ENCODE data around the gene CCDC9B.

Gene CCDC9B

GRCh38 chr15:40310993-40311392 lies 29.7 kb downstream of the CCDC9B start:
- in situ Hi-C loops (cut with MboI; ENCODE audit: low sequenced_read_pairs) = no loop called here

GRCh38 chr15:40310001-40310959 lies 30.5 kb downstream of the CCDC9B start:
- in situ Hi-C loops (cut with MboI; ENCODE audit: low sequenced_read_pairs) = no loop called here

GRCh38 chr15:40309344-40309862 lies 31.3 kb downstream of the CCDC9B start:
- in situ Hi-C loops (cut with MboI; ENCODE audit: low sequenced_read_pairs) = no loop called here

- in situ Hi-C loops (cut with MboI; ENCODE audit: low sequenced_read_pairs) = no loop called here
Measured at GRCh38 chr15:40307421-40308211, 33.1 kb downstream of the CCDC9B start, which contains the start of gene PLCB2. TSS of gene PLCB2 (minus strand) at chr15:40307935. CDS start at chr15:40307672, 263 bp downstream.

- in situ Hi-C loops (cut with MboI; ENCODE audit: low sequenced_read_pairs) = no loop called here
Measured at GRCh38 chr15:40306908-40307307, 33.8 kb downstream of the CCDC9B start.

GRCh38 chr15:40306371-40306770 lies 34.4 kb downstream of the CCDC9B start:
- in situ Hi-C loops (cut with MboI; ENCODE audit: low sequenced_read_pairs) = no loop called here

GRCh38 chr15:40305281-40305680 lies 35.5 kb downstream of the CCDC9B start:
- in situ Hi-C loops (cut with MboI; ENCODE audit: low sequenced_read_pairs) = no loop called here

- in situ Hi-C loops (cut with MboI; ENCODE audit: low sequenced_read_pairs) = no loop called here
Measured at GRCh38 chr15:40303576-40303975, 37.2 kb downstream of the CCDC9B start.

GRCh38 chr15:40302981-40303380 lies 37.8 kb downstream of the CCDC9B start:
- in situ Hi-C loops (cut with MboI; ENCODE audit: low sequenced_read_pairs) = no loop called here

GRCh38 chr15:40302288-40302886 lies 38.4 kb downstream of the CCDC9B start:
- in situ Hi-C loops (cut with MboI; ENCODE audit: low sequenced_read_pairs) = no loop called here

- in situ Hi-C loops (cut with MboI; ENCODE audit: low sequenced_read_pairs) = no loop called here
Measured at GRCh38 chr15:40301467-40302179, 39.1 kb downstream of the CCDC9B start.

- in situ Hi-C loops (cut with MboI; ENCODE audit: low sequenced_read_pairs) = no loop called here
Measured at GRCh38 chr15:40300771-40301170, 40.0 kb downstream of the CCDC9B start.

- in situ Hi-C loops (cut with MboI; ENCODE audit: low sequenced_read_pairs) = no loop called here
Measured at GRCh38 chr15:40300367-40300766, 40.4 kb downstream of the CCDC9B start.

- in situ Hi-C loops (cut with MboI; ENCODE audit: low sequenced_read_pairs) = no loop called here
Measured at GRCh38 chr15:40298216-40298935, 42.4 kb downstream of the CCDC9B start.

- in situ Hi-C loops (cut with MboI; ENCODE audit: low sequenced_read_pairs) = no loop called here
Measured at GRCh38 chr15:40297356-40297755, 43.4 kb downstream of the CCDC9B start.

- in situ Hi-C loops (cut with MboI; ENCODE audit: low sequenced_read_pairs) = no loop called here
Measured at GRCh38 chr15:40296561-40297230, 44.0 kb downstream of the CCDC9B start.

GRCh38 chr15:40295877-40296560 lies 44.7 kb downstream of the CCDC9B start:
- in situ Hi-C loops (cut with MboI; ENCODE audit: low sequenced_read_pairs) = no loop called here

- in situ Hi-C loops (cut with MboI; ENCODE audit: low sequenced_read_pairs) = no loop called here
Measured at GRCh38 chr15:40295297-40295696, 45.4 kb downstream of the CCDC9B start.
